GM23338 (cell line): ENCODE results near the gene EYA3. TPM values are rescaled to one million over a fixed set of nuclear protein-coding genes. Genes with fewer than 3 reads are reported as not detected.

Experiments used
- ATAC-seq: fragments of 200-7000 bp; cut with Tn5 transposase; 3 replicates; pipeline ENCODE4 v1.9.1; 2020
- DNase-seq: peaks from one replicate; pipeline ENCODE4 v3.0.0-alpha.2; 2015; ENCODE audit warnings: low spot score
- H2AFZ ChIP-seq: fragments of 200-600 bp; sonication (generic); 2 replicates; pipeline ENCODE4 v1.8.0; 2016; ENCODE audit warnings: antibody characterized with exemption, mild to moderate bottlenecking, moderate library complexity
- H3F3A ChIP-seq: fragments of 200-600 bp; sonication (generic); replicated peaks from 2 replicates; pipeline ENCODE4 v1.8.0; 2017; ENCODE audit warnings: antibody characterized with exemption, mixed run types, low read depth
- H3K27ac ChIP-seq: fragments of 200-600 bp; sonication (generic); 2 replicates; pipeline ENCODE4 v1.6.1; 2016; ENCODE audit warnings: low read depth
- H3K27me3 ChIP-seq: fragments of 200-600 bp; sonication (generic); 2 replicates; pipeline ENCODE4 v1.8.0; 2016; ENCODE audit warnings: mild to moderate bottlenecking, mixed run types, moderate library complexity; ENCODE audit not compliant: insufficient read depth
- H3K36me3 ChIP-seq: fragments of 200-600 bp; sonication (generic); 2 replicates; pipeline ENCODE4 v1.8.0; 2016; ENCODE audit warnings: mild to moderate bottlenecking; ENCODE audit not compliant: insufficient read depth
- H3K4me1 ChIP-seq: fragments of 200-600 bp; sonication (generic); 2 replicates; pipeline ENCODE4 v1.8.0; 2016; ENCODE audit warnings: mild to moderate bottlenecking, moderate library complexity; ENCODE audit not compliant: insufficient read depth
- H3K4me2 ChIP-seq: fragments of 200-600 bp; sonication (generic); 2 replicates; pipeline ENCODE4 v1.7.1; 2017; ENCODE audit warnings: mixed run types
- H3K4me3 ChIP-seq: fragments of 200-600 bp; sonication (generic); 2 replicates; pipeline ENCODE4 v1.6.1; 2016; ENCODE audit warnings: mixed run types
- H3K79me2 ChIP-seq: fragments of 200-600 bp; sonication (generic); replicated peaks from 2 replicates; pipeline ENCODE4 v1.8.0; 2017; ENCODE audit warnings: mild to moderate bottlenecking; ENCODE audit not compliant: insufficient read depth
- H3K9me2 ChIP-seq: fragments of 200-600 bp; sonication (generic); 2 replicates; pipeline ENCODE4 v1.8.0; 2017; ENCODE audit not compliant: insufficient read depth
- H4K20me1 ChIP-seq: fragments of 200-600 bp; sonication (generic); replicated peaks from 2 replicates; pipeline ENCODE4 v1.8.0; 2017; ENCODE audit warnings: mild to moderate bottlenecking; ENCODE audit not compliant: insufficient read depth
- H3K27ac Mint-ChIP-seq: 2 replicates; pipeline ENCODE4 v1.8.0; 2020; ENCODE audit warnings: inconsistent platforms, mild to moderate bottlenecking, moderate library complexity, mixed read lengths
- H3K27me3 Mint-ChIP-seq: 3 replicates; pipeline ENCODE4 v1.8.0; 2022; ENCODE audit warnings: low read depth, mild to moderate bottlenecking, moderate library complexity, mixed read lengths, inconsistent platforms; ENCODE audit not compliant: insufficient read depth, poor library complexity
- H3K36me3 Mint-ChIP-seq: 3 replicates; pipeline ENCODE4 v1.8.0; 2021; ENCODE audit warnings: low read depth, mild to moderate bottlenecking, inconsistent platforms, moderate library complexity, mixed read lengths
- H3K4me1 Mint-ChIP-seq: 3 replicates; pipeline ENCODE4 v1.8.0; 2020; ENCODE audit warnings: mild to moderate bottlenecking, inconsistent platforms, mixed read lengths
- H3K4me3 Mint-ChIP-seq: 3 replicates; pipeline ENCODE4 v1.8.0; 2021; ENCODE audit warnings: moderate library complexity, mild to moderate bottlenecking, inconsistent platforms, mixed read lengths
- H3K9me3 Mint-ChIP-seq: 3 replicates; pipeline ENCODE4 v1.8.0; 2020; ENCODE audit warnings: moderate library complexity, mild to moderate bottlenecking, inconsistent platforms, mixed read lengths
- CREB1 ChIP-seq: fragments of 250-450 bp; sonication (Bioruptor Pico); IDR thresholded peaks from 2 replicates; pipeline ENCODE4 v1.5.0; 2020; ENCODE audit warnings: low read depth, mild to moderate bottlenecking, moderate library complexity
- EZH2 ChIP-seq: fragments of 200-600 bp; sonication (generic); IDR thresholded peaks from one replicate; pipeline ENCODE4 v1.8.0; 2017; ENCODE audit warnings: antibody characterized with exemption, mild to moderate bottlenecking, low read depth; ENCODE audit not compliant: unreplicated experiment
- JUNB ChIP-seq: IDR thresholded peaks from one replicate; pipeline ENCODE4 v1.6.1; 2016; ENCODE audit warnings: antibody characterized with exemption; ENCODE audit not compliant: unreplicated experiment
- NANOG ChIP-seq: IDR thresholded peaks from 2 replicates; pipeline ENCODE4 v1.6.1; 2016; ENCODE audit warnings: antibody characterized with exemption, borderline replicate concordance
- POLR2AphosphoS5 ChIP-seq: IDR thresholded peaks from 2 replicates; pipeline ENCODE4 v1.6.1; 2016; ENCODE audit warnings: antibody characterized with exemption, low read depth
- ZNF114 ChIP-seq: fragments of 250-450 bp; sonication (Bioruptor Pico); IDR thresholded peaks from 2 replicates; pipeline ENCODE4 v1.5.0; 2020; ENCODE audit warnings: mild to moderate bottlenecking, moderate library complexity
- ZNF331 ChIP-seq: fragments of 250-450 bp; sonication (Bioruptor Pico); IDR thresholded peaks from 2 replicates; pipeline ENCODE4 v1.5.0; 2020; ENCODE audit warnings: low read depth, mild to moderate bottlenecking, moderate library complexity
- long read RNA-seq: library from polyadenylated mRNA; unstranded; transcript quantifications from one replicate; pipeline ENCODE4 v2.0.0, GENCODE V29; 2020; ENCODE audit not compliant: unreplicated experiment
- polyA plus RNA-seq: library from polyadenylated mRNA; unstranded; fragments of >200 nt; fragmentation: Nextera tagmentation; extraction: Ambion mirVana; gene quantifications from 2 replicates; pipeline ENCODE4 v1.2.1, GENCODE V29; 2016
- total RNA-seq: library from RNA; depleted of rRNA; stranded (reverse); fragments of >200 nt; shearing (Covaris generic); gene quantifications from 2 replicates; pipeline ENCODE4 v1.2.3, GENCODE V29; 2014; rRNA removed
- TF ChIP-seq, protein P1 (sequence below): IDR thresholded peaks from 2 replicates; pipeline ENCODE4 v1.6.1; 2016; ENCODE audit warnings: antibody characterized with exemption
- TF ChIP-seq, protein P2 (sequence below): IDR thresholded peaks from one replicate; pipeline ENCODE4 v1.6.1; 2018; ENCODE audit warnings: antibody characterized with exemption; ENCODE audit not compliant: unreplicated experiment
- TF ChIP-seq, protein P3 (sequence below): fragments of 250-450 bp; sonication (Bioruptor Pico); IDR thresholded peaks from 2 replicates; pipeline ENCODE4 v1.5.0; 2020; ENCODE audit warnings: mild to moderate bottlenecking, moderate library complexity

The EYA3 gene, protein sequence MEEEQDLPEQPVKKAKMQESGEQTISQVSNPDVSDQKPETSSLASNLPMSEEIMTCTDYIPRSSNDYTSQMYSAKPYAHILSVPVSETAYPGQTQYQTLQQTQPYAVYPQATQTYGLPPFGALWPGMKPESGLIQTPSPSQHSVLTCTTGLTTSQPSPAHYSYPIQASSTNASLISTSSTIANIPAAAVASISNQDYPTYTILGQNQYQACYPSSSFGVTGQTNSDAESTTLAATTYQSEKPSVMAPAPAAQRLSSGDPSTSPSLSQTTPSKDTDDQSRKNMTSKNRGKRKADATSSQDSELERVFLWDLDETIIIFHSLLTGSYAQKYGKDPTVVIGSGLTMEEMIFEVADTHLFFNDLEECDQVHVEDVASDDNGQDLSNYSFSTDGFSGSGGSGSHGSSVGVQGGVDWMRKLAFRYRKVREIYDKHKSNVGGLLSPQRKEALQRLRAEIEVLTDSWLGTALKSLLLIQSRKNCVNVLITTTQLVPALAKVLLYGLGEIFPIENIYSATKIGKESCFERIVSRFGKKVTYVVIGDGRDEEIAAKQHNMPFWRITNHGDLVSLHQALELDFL
- total RNA-seq (25.5 and 33.6 TPM in 2 replicates), polyA plus RNA-seq (10.9 and 12.5 TPM in 2 replicates)
- long read RNA-seq, partial matches to known transcripts = 2 of 4 reads
- long read RNA-seq, other reads (novel, unspliced or antisense) = 2 of 4 reads

DNA sequence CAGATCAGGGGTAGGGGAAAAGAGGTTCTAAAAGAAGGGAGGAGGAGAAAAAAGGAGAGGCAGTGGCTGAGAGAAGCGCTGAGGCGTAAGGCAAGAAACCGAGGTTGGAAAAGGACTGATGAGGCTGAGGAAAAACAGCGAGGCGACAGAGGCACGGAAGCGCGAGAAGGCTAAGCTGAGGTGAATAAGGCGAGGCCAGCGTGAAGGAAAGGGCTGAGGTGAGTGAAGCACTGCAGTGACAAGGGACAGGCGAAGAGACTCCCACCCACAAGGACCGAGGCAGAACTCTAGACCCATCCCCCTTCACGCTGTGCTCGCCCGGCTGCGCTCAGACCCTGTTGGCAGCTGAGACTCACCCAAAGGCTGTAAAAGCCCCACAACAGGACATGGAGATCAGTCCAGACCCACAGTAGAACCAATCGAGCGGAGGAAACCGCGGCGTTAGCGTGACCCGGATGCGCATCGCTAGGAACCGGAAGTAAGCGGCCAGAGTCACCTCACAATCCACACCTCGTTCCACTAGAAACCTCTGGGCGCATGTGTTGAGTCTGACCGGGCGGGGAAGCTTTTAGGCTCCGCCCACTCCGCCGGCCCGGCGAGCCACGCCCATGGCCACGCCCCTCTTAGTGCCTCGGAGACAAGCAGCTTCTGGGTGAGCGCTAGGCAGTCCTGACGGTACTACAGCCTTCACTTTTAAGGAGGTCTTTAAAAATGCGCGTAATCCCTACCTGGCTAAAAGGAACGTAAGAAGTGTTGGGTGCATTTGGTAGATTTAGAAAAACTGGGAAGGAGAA lies at the start of gene EYA3:
Gene EYA3, minus strand, starts transcription at position 443 of the 794 bp plus-strand sequence. CDS start 30,584 bp downstream, outside the sequence.
- peak; percentile 94 for TF ChIP-seq POLR2AphosphoS5
- no peak for TF ChIP-seq NANOG
- TF ChIP-seq, protein P1, sequence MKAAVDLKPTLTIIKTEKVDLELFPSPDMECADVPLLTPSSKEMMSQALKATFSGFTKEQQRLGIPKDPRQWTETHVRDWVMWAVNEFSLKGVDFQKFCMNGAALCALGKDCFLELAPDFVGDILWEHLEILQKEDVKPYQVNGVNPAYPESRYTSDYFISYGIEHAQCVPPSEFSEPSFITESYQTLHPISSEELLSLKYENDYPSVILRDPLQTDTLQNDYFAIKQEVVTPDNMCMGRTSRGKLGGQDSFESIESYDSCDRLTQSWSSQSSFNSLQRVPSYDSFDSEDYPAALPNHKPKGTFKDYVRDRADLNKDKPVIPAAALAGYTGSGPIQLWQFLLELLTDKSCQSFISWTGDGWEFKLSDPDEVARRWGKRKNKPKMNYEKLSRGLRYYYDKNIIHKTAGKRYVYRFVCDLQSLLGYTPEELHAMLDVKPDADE = peak; percentile 83
- TF ChIP-seq, protein P2, sequence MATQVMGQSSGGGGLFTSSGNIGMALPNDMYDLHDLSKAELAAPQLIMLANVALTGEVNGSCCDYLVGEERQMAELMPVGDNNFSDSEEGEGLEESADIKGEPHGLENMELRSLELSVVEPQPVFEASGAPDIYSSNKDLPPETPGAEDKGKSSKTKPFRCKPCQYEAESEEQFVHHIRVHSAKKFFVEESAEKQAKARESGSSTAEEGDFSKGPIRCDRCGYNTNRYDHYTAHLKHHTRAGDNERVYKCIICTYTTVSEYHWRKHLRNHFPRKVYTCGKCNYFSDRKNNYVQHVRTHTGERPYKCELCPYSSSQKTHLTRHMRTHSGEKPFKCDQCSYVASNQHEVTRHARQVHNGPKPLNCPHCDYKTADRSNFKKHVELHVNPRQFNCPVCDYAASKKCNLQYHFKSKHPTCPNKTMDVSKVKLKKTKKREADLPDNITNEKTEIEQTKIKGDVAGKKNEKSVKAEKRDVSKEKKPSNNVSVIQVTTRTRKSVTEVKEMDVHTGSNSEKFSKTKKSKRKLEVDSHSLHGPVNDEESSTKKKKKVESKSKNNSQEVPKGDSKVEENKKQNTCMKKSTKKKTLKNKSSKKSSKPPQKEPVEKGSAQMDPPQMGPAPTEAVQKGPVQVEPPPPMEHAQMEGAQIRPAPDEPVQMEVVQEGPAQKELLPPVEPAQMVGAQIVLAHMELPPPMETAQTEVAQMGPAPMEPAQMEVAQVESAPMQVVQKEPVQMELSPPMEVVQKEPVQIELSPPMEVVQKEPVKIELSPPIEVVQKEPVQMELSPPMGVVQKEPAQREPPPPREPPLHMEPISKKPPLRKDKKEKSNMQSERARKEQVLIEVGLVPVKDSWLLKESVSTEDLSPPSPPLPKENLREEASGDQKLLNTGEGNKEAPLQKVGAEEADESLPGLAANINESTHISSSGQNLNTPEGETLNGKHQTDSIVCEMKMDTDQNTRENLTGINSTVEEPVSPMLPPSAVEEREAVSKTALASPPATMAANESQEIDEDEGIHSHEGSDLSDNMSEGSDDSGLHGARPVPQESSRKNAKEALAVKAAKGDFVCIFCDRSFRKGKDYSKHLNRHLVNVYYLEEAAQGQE = no peak
- no peak for TF ChIP-seq EZH2
- no peak for TF ChIP-seq JUNB
- no peak for TF ChIP-seq ZNF114 (CRISPR knock-in tag)
- TF ChIP-seq CREB1 = 0 out of 2 replicates have a peak, but pooled peaks have one; percentile 51
- no peak for TF ChIP-seq ZNF331 (CRISPR knock-in tag)
- TF ChIP-seq, protein P3, sequence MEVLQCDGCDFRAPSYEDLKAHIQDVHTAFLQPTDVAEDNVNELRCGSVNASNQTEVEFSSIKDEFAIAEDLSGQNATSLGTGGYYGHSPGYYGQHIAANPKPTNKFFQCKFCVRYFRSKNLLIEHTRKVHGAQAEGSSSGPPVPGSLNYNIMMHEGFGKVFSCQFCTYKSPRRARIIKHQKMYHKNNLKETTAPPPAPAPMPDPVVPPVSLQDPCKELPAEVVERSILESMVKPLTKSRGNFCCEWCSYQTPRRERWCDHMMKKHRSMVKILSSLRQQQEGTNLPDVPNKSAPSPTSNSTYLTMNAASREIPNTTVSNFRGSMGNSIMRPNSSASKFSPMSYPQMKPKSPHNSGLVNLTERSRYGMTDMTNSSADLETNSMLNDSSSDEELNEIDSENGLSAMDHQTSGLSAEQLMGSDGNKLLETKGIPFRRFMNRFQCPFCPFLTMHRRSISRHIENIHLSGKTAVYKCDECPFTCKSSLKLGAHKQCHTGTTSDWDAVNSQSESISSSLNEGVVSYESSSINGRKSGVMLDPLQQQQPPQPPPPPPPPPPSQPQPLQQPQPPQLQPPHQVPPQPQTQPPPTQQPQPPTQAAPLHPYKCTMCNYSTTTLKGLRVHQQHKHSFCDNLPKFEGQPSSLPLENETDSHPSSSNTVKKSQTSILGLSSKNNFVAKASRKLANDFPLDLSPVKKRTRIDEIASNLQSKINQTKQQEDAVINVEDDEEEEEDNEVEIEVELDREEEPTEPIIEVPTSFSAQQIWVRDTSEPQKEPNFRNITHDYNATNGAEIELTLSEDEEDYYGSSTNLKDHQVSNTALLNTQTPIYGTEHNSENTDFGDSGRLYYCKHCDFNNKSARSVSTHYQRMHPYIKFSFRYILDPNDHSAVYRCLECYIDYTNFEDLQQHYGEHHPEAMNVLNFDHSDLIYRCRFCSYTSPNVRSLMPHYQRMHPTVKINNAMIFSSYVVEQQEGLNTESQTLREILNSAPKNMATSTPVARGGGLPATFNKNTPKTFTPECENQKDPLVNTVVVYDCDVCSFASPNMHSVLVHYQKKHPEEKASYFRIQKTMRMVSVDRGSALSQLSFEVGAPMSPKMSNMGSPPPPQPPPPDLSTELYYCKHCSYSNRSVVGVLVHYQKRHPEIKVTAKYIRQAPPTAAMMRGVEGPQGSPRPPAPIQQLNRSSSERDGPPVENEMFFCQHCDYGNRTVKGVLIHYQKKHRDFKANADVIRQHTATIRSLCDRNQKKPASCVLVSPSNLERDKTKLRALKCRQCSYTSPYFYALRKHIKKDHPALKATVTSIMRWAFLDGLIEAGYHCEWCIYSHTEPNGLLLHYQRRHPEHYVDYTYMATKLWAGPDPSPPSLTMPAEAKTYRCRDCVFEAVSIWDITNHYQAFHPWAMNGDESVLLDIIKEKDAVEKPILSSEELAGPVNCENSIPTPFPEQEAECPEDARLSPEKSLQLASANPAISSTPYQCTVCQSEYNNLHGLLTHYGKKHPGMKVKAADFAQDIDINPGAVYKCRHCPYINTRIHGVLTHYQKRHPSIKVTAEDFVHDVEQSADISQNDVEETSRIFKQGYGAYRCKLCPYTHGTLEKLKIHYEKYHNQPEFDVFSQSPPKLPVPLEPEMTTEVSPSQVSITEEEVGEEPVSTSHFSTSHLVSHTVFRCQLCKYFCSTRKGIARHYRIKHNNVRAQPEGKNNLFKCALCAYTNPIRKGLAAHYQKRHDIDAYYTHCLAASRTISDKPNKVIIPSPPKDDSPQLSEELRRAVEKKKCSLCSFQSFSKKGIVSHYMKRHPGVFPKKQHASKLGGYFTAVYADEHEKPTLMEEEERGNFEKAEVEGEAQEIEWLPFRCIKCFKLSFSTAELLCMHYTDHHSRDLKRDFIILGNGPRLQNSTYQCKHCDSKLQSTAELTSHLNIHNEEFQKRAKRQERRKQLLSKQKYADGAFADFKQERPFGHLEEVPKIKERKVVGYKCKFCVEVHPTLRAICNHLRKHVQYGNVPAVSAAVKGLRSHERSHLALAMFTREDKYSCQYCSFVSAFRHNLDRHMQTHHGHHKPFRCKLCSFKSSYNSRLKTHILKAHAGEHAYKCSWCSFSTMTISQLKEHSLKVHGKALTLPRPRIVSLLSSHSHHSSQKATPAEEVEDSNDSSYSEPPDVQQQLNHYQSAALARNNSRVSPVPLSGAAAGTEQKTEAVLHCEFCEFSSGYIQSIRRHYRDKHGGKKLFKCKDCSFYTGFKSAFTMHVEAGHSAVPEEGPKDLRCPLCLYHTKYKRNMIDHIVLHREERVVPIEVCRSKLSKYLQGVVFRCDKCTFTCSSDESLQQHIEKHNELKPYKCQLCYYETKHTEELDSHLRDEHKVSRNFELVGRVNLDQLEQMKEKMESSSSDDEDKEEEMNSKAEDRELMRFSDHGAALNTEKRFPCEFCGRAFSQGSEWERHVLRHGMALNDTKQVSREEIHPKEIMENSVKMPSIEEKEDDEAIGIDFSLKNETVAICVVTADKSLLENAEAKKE (CRISPR knock-in tag) = no peak

More for the DNA sequence above, at the start of gene EYA3:
- peak within 1 kb of the TSS; percentile 97 for H3K4me3 Mint-ChIP-seq
- DNase-seq = peak; percentile 98
- Histone ChIP-seq H3F3A (0 out of 2 replicates have a peak, but pooled peaks cover 9% of the 10 kb centered on the region), H3K79me2 (peaks cover 45% of the 10 kb centered on the region), H3K27ac (peak within 1 kb of the TSS; percentile 93), H3K36me3 (no peaks in the 10 kb centered on the region), H3K27me3 (no peaks in the 10 kb centered on the region), H3K4me1 (peaks cover 7% of the 10 kb centered on the region), H4K20me1 (peaks cover 18% of the 10 kb centered on the region), H2AFZ (peak within 1 kb of the TSS; percentile 72), H3K4me2 (peak within 1 kb of the TSS; percentile 96), H3K4me3 (peak within 1 kb of the TSS; percentile 99), H3K9me2 (no peaks in the 10 kb centered on the region)
- peaks cover 6% of the 10 kb centered on the region for H3K27me3 Mint-ChIP-seq
- H3K27ac Mint-ChIP-seq = peak within 1 kb of the TSS; percentile 97
- peaks cover 9% of the 10 kb centered on the region; the same call in 2 of the 3 replicates for H3K4me1 Mint-ChIP-seq
- peak; percentile 98 for ATAC-seq
- H3K9me3 Mint-ChIP-seq = no peaks in the 10 kb centered on the region
- H3K36me3 Mint-ChIP-seq = no peaks in the 10 kb centered on the region
